Measurements from ENCODE around the gene DNAH9.

The DNAH9 gene

GRCh38 chr17:11628374-11628773 is 30.1 kb downstream of the DNAH9 start:
- TF ChIP-seq CTCF (IDR thresholded peaks at IDR 0.05; ENCODE audit: low read depth, low read length), result no peak
- DNase-seq (ENCODE audit: extremely low read depth, low read depth), result no peak

GRCh38 chr17:11628831-11629230 is 30.6 kb downstream of the DNAH9 start:
- no peak for TF ChIP-seq CTCF (IDR thresholded peaks at IDR 0.05; ENCODE audit: low read depth, low read length)
- no peak for DNase-seq (ENCODE audit: extremely low read depth, low read depth)

GRCh38 chr17:11636771-11637170 is 38.5 kb downstream of the DNAH9 start:
- no peak for TF ChIP-seq CTCF (IDR thresholded peaks at IDR 0.05; ENCODE audit: low read depth, low read length)
- no peak for DNase-seq (ENCODE audit: extremely low read depth, low read depth)

GRCh38 chr17:11637796-11638195 is 39.5 kb downstream of the DNAH9 start:
- no peak for DNase-seq (ENCODE audit: extremely low read depth, low read depth)
- TF ChIP-seq CTCF (IDR thresholded peaks at IDR 0.05; ENCODE audit: low read depth, low read length), result no peak

GRCh38 chr17:11638700-11639265 is 40.5 kb downstream of the DNAH9 start:
- no peak for TF ChIP-seq CTCF (IDR thresholded peaks at IDR 0.05; ENCODE audit: low read depth, low read length)
- no peak for DNase-seq (ENCODE audit: extremely low read depth, low read depth)

GRCh38 chr17:11639736-11640462 is 41.6 kb downstream of the DNAH9 start:
- no peak for TF ChIP-seq CTCF (IDR thresholded peaks at IDR 0.05; ENCODE audit: low read depth, low read length)
- DNase-seq (ENCODE audit: extremely low read depth, low read depth), result no peak

- TF ChIP-seq CTCF (IDR thresholded peaks at IDR 0.05; ENCODE audit: low read depth, low read length), result no peak
- DNase-seq (ENCODE audit: extremely low read depth, low read depth), result no peak
Measured at GRCh38 chr17:11640463-11640814, 42.2 kb downstream of the DNAH9 start.

Data from AG09319 (cell line).